GM21825 (cell line): ENCODE results near the gene COLGALT1.
"Not testable (repeated sequence)": the region's sequence is repeated elsewhere in the genome, so short reads cannot be mapped to it uniquely, and the experiment has no call there.

ENCODE experiments used
- ATAC-seq: cut with Tn5 transposase; IDR thresholded peaks from one replicate; pipeline ENCODE4 v1.9.1; 2021; ENCODE audit warnings: mild to moderate bottlenecking, moderate library complexity; ENCODE audit not compliant: unreplicated experiment

Gene COLGALT1

DNA sequence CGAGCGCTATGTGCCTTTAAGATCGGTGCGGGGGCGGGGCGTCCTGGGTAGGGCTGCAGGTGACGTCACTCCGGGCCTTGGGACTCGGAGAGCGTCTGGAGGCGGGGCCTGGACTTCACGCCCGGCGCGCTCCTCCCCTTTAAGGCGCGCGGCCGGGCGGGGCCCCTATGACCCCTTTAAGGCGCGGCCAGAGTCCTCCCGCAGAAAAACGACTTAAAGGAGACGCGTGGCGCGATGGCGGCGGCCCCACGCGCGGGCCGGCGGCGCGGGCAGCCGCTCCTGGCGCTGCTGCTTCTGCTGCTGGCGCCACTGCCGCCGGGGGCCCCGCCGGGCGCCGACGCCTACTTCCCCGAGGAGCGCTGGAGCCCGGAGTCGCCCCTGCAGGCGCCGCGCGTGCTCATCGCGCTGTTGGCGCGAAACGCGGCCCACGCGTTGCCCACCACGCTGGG lies at the start of gene COLGALT1:
Gene COLGALT1 (plus strand): TSS at position 170 of the 449 bp plus-strand sequence. CDS start 65 bp downstream, at position 235.
- peak; percentile 81 for ATAC-seq

DNA sequence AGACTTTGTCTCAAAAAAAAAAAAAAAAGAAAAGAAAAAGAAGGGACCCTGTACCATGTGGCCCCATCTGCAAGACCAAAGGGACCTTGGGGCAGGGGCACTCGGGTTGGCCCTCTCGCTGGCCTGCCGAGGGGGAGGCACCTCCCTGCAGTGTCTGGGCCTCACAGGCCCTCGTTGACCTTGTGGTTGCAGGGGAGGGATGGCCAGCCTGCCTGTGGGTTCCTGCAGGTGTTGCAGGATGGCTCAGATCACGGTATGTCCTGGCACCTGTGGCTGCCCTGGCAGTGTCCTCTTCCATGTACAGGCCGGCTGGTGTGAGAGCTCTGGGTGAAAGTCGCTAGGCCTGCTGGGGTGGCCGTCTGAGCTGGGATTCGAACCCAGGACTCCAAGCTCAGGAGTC lies 48.7 kb upstream of the COLGALT1 start:
- ATAC-seq, result no peak

GRCh38 chr19:17508558-17508933 lies 46.9 kb upstream of the COLGALT1 start:
- ATAC-seq, result not testable (repeated sequence)

DNA sequence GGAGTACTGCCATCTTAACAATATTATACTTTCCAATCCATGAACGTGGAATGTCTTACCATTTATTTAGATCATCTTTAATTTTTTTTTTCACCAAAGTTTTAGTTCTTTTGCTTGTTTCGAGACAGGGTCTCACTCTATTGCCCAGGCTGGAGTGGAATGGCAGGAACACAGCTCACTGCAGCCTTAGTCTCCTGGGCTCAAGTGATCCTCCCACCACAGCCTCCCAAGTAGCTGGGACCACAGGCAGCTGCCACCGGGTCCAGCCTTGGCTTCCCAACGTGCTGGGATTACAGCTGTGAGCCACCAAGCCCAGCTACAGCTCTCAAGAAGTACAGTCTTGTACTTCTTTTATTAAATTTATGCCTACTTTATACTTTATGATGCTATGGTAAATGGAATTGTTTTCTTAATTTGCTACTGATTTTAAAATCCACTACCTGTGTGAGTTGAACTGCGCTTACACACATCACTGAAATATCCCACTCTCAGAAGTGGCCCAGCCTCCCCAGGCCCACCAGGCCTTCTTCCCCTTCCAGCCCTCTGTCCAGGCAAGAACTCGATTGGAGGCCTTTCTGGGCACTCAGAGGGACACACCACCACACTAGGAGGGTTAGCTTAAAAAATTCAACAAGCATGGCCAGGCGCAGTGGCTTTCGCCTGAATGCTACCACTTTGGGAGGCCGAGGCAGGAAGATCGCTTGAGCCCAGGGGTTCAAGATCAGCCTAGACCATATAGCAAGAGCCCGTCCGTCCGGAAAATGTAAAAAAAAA lies 45.0 kb upstream of the COLGALT1 start:
- no peak for ATAC-seq

- peak; percentile 52 for ATAC-seq
These were observed 43.5 kb upstream of the COLGALT1 start for GRCh38 chr19:17511724-17512573.

- ATAC-seq, result no peak
These were observed 42.9 kb upstream of the COLGALT1 start for GRCh38 chr19:17512574-17512939.

GRCh38 chr19:17515408-17516149 lies 39.9 kb upstream of the COLGALT1 start:
- ATAC-seq, result no peak

DNA sequence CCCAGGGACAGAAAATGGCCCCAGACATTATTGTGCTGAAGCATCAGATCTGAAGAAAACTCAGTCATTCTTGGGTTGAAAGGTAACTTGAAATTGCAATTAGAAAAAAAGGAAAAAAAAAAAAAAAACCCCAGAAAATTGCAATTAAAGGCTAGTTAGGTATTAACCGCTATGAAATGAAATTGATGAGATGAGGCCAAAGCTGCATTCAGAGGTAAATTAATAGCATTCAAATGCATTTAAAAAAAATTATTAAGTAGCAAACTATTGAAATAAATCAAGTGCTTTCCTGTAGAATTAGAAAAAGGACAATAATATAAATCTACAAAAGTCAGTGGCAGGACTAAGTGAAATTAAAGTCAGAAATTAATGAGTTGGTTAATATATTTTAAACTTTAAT lies 37.6 kb upstream of the COLGALT1 start:
- no peak for ATAC-seq

GRCh38 chr19:17518654-17519053 lies 36.8 kb upstream of the COLGALT1 start:
- not testable (repeated sequence) for ATAC-seq

GRCh38 chr19:17519967-17520366 lies 35.5 kb upstream of the COLGALT1 start:
- ATAC-seq, result no peak

DNA sequence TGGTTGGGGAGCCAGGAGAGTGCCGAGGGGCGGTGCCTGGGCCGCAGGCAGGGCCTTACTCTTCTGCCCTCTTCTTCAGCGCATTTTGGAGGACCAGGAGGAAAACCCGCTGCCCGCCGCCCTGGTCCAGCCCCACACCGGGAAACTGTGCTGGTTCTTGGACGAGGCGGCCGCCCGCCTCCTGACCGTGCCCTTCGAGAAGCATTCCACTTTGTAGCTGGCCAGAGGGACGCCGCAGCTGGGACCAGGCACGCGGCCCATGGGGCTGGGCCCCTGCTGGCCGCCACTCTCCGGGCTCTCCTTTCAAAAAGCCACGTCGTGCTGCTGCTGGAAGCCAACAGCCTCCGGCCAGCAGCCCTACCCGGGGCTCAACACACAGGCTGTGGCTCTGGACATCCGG lies 34.6 kb upstream of the COLGALT1 start:
- ATAC-seq, result no peak

DNA sequence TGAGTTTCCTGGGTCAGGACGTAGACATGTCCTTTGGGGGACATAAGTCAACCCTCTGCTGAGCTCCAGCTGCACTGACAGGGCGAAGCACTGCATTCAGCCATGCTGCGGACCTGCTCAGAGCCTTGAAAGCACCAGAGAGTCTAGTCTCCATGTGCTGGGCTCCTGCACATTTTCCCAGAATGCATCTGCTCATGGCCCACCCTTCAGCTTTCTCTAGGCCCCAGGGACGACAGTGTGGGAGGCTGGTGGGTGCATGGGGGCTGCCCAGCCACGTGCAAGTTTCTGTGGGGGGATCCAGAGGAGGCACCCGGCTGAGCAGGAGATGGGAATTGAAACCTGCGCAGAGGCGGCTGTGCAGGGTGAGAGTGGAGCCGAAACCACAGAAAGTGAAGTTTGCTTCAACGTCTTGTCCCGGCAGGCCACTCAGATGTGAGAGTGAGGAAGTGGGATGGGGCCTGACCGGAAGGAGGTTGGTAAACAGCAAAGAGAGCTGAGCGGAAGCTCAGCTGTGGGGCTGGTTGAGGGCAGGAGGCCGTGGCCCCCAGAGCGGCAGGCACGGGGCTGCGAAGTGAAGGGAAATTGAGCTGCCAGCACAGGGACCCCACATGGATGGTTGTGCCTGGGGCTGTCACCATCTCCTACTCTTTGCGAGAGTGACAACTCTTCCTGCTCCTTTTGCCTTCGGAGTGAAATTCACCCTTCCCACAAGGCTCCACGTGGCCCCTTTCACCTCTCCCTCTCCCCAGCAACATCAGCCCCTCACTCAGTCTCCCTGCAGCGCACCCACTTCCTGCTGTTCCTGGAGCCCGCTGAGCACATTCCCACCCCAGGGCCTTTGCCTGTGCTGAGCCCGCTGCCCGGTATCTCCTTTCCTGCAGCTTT lies 32.2 kb upstream of the COLGALT1 start:
- peak; percentile 62 for ATAC-seq

GRCh38 chr19:17524651-17525050 lies 30.8 kb upstream of the COLGALT1 start:
- ATAC-seq, result no peak

- ATAC-seq, result no peak
These were observed 30.3 kb upstream of the COLGALT1 start for GRCh38 chr19:17525141-17525540.

DNA sequence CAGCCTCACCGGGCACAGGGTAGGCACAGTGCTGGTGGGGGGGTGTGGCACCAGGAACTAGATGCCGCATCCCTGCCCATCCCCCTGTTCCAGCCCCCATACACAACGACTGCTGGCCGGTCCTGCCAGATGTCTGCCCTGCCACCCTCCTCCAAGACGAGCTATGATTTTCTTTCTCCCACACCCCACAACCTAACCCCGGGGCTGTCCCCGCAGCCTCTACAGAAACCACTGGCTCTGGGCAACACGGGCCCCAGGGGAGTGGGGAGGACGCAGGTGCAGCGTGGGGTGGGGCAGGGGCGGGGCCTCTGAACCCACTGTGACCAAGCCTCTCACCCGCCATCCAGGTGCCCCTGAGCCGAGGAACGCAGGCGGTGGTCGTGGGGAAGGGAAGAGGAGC lies 28.5 kb upstream of the COLGALT1 start:
- peak; percentile 41 for ATAC-seq

DNA sequence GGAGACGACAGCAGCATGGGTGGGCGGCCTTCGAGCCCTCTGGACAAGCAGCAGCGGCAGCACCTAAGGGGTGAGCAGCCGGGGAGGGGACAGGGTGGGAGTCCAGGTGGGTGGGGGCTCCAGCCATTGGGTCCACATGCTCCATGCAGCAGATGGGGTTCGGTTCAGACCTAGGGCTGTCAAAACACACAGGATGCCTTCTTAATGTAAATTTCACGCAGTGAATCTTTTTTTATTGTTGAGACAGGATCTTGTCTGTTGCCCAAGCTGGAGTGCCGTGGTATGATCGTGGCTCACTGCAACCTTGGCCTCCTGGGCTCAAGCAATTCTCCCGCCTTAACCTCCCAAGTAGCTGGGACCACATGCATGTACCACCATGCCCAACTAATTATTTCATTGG lies 28.1 kb upstream of the COLGALT1 start:
- ATAC-seq, result no peak

DNA sequence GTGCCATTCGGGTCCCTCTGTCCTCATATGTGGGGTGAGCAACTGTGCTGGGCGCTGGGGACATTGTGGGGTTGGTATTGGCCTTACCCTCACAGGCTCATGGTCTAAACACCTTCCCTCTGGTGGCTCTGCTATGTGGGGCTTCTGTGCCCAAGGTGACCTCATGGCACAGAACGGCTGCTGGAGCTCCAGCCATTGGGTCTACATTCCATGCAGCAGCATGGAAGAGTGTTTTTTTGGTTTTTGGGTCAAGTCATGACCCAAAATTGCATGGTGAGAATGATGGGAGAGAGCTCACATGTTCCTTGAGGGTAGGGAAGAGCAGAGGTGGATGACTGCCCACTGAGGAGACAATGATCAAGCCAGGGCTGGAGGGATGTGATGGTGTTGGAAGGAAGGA lies 26.8 kb upstream of the COLGALT1 start:
- ATAC-seq, result no peak

DNA sequence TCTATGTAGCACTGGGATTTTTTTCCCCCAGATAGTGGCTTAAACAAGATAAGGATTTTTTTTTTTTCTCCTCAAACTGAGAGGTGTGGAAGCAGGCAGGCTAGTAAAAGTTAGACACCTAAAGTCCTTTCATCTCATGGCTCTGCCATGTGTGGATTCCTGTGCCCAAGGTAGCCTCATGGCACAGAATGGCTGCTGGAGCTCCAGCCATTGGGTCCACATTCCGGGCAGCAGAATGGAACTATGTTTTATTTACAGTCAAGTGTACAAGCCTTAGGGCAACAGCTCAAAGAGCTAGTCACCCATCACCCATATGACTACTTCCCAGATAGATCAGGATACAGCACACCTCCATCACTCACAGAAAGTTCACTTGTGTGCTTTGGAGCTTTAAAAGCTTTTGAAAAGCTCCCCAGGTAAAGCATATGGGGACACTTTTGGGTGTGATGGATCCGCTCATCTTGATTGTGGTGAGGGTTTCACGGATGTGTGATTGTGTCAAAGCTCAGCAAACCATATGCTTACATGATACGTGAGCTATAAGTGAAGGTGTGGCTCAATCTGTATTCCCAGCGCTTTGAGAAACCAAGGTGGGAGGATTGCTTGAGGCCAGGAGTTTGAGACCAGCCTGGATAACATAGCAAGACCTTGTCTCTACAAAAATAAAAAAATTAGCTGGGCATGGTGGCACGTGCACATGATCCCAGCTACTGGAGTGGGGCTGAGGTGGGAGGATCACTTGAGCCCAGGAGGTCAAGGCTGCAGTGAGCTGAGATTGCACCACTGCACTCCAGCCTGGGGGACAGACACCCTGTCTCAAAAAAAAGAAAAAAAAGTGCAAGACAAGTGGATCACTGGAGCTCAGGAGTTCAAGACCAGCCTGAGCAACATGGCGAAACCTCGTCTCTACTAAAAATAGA lies 25.9 kb upstream of the COLGALT1 start:
- no peak for ATAC-seq

GRCh38 chr19:17530586-17530985 lies 24.9 kb upstream of the COLGALT1 start:
- ATAC-seq, result no peak
